Left ventricle myocardium inferior (tissue), 1 donor: ENCODE measurements around the gene DFFB. TPM values are rescaled to one million over a fixed set of nuclear protein-coding genes. Genes with fewer than 3 reads are reported as not detected.

Experiments used
- DNase-seq: peaks from one replicate; pipeline ENCODE4 v3.0.0-alpha.2; 2020
- H3K27ac ChIP-seq: fragments of 200-600 bp; replicated peaks from 2 replicates; pipeline ENCODE4 v1.8.0; 2021
- H3K27me3 ChIP-seq: fragments of 200-600 bp; 2 replicates; pipeline ENCODE4 v1.8.0; 2021; ENCODE audit warnings: low read depth
- H3K36me3 ChIP-seq: fragments of 200-600 bp; 2 replicates; pipeline ENCODE4 v1.8.0; 2021
- H3K4me1 ChIP-seq: fragments of 200-600 bp; 2 replicates; pipeline ENCODE4 v1.8.0; 2021
- H3K4me3 ChIP-seq: fragments of 200-600 bp; 2 replicates; pipeline ENCODE4 v1.8.0; 2021; ENCODE audit warnings: mild to moderate bottlenecking, moderate library complexity
- H3K9me3 ChIP-seq: fragments of 200-600 bp; replicated peaks from 2 replicates; pipeline ENCODE4 v1.8.0; 2021
- intact Hi-C: fragments of 100-400 bp; cut with micrococcal nuclease; formaldehyde crosslinking; loops from one replicate; pipeline ENCODE4 v1.11.0; 2022
- total RNA-seq: library from RNA; stranded (reverse); fragmentation: NEBNext Ultra II Directional; extraction: Animal tissue kit (Norgen Biotek cat#: 25700); gene quantifications from one replicate; pipeline ENCODE4 v1.2.1, GENCODE V29; 2021
- TF ChIP-seq, protein P1 (sequence below): fragments of 200-600 bp; IDR thresholded peaks from 2 replicates; pipeline ENCODE4 v1.8.0; 2021; ENCODE audit warnings: antibody characterized with exemption, mild to moderate bottlenecking, borderline replicate concordance
- donor health status: DM: no; HTN: yes; CAD: no; lungs with severe emphysema.

The DFFB gene
- total RNA-seq, 1 donor from 2014 or later = 3.3 TPM

DNA sequence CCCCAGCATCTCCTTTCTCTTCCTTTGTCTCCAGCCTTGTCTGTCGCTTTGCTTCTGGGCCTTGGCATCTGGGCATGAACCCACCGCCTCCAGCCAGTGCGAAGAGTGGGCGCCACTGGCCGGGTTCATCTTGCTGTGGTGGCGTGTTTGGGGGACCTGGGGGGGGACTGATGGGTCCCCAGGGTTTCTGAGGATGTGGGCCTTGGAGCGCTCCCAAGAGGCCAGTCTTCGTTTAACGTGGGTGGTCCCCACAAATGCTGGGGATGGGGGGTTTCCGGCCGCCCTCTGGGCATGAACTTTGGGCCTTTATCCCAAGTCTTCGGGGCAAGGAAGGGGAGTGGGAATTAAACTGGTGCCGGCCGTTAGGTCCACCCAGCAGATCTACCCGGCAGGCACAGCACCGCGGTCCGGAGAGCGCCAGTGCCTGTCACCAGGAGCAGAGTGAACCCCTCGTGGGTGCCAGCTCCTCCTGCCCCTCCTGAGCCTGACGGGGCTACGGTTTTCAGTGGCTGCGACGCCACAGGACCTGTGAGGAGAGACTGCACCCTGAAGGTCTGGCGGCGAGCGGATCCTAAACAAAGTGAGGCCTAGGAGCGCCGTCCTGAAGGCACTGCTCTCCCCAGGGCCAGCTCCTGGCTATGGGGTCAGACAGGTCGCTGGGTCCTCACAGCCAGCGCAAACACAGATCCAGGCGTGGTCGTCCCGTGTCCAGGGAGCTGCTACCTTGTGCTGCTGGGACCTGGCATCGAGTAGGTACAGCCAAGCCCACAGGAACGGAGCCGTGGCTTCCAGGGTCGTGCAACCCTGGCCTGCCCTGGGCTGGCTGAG lies 54.9 kb downstream of the DFFB start:
- TF ChIP-seq, protein P1, sequence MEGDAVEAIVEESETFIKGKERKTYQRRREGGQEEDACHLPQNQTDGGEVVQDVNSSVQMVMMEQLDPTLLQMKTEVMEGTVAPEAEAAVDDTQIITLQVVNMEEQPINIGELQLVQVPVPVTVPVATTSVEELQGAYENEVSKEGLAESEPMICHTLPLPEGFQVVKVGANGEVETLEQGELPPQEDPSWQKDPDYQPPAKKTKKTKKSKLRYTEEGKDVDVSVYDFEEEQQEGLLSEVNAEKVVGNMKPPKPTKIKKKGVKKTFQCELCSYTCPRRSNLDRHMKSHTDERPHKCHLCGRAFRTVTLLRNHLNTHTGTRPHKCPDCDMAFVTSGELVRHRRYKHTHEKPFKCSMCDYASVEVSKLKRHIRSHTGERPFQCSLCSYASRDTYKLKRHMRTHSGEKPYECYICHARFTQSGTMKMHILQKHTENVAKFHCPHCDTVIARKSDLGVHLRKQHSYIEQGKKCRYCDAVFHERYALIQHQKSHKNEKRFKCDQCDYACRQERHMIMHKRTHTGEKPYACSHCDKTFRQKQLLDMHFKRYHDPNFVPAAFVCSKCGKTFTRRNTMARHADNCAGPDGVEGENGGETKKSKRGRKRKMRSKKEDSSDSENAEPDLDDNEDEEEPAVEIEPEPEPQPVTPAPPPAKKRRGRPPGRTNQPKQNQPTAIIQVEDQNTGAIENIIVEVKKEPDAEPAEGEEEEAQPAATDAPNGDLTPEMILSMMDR = no peak
- Histone ChIP-seq H3K4me1 (peaks cover 5% of the 10 kb centered on the region), H3K27me3 (peaks cover 88% of the 10 kb centered on the region), H3K4me3 (no peak overlapping the region), H3K9me3 (no peaks in the 10 kb centered on the region), H3K36me3 (no peaks in the 10 kb centered on the region), H3K27ac (no peak overlapping the region)
- intact Hi-C loops = no loop called here
- DNase-seq = no peak

GRCh38 chr1:3912809-3913685 lies 55.8 kb downstream of the DFFB start:
- DNase-seq = no peak
- intact Hi-C loops = no loop called here
- peaks cover 96% of the 10 kb centered on the region for H3K27me3 ChIP-seq

DNA sequence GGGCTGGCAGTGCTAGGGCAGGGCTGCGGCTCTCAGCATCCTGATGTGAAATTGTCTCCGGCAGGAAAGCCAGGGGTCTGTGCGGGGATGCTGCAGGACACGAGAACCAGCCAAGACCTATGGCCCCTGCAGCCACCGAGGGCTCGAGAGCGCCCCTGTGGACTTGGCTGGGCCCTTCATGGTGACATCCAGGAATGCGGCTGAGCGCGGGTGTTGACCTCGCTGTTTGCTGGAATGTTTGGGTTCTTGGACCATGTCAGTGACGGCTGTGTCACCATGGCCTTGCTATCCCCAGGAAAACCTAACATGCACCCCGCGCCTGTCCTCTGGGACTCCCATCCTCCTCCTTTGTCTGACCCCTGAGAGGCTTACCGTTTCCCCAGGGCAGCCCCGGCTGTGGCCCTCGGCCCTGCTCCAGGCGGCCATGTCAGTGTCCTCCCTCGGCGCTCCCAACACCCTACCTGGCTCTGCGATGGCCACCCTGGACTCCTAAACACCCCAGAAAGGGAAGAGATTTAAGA lies 57.1 kb downstream of the DFFB start:
- TF ChIP-seq, protein P1 = no peak
- Histone ChIP-seq H3K27ac (no peak overlapping the region), H3K27me3 (peaks cover 100% of the 10 kb centered on the region), H3K9me3 (no peaks in the 10 kb centered on the region), H3K4me3 (no peak overlapping the region), H3K4me1 (peaks cover 5% of the 10 kb centered on the region), H3K36me3 (no peaks in the 10 kb centered on the region)
- DNase-seq = no peak
- intact Hi-C loops = no loop called here

More at GRCh38 chr1:3912809-3913685, 55.8 kb downstream of the DFFB start:
- Histone ChIP-seq H3K36me3 (no peaks in the 10 kb centered on the region), H3K4me1 (peaks cover 5% of the 10 kb centered on the region), H3K27ac (no peak overlapping the region), H3K4me3 (no peak overlapping the region), H3K9me3 (no peaks in the 10 kb centered on the region)
- TF ChIP-seq, protein P1 = no peak

DNA sequence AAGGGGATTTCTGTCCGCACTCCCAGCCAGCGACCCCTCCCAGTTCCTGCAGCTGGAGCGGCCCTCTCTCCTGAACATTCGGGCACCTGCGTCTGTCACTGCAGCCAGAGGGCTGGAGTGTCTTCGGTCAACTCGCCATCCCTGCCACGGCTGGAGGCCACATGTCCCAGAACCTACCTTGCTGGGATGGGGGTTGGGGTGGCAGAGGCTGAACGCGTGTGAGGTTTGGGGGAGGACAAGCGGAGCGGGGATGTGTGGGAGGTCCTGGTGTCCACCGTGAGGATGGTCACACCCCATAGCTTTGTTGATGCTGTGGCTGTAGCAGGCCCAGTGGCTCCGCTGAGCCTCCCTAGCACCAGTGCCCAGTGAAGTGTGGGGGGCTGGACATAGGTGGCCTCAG lies 57.6 kb downstream of the DFFB start:
- TF ChIP-seq, protein P1 = no peak
- no peak overlapping the region for H3K4me3 ChIP-seq
- H3K36me3 ChIP-seq = no peaks in the 10 kb centered on the region
- intact Hi-C loops = no loop called here
- peaks cover 100% of the 10 kb centered on the region for H3K27me3 ChIP-seq
- no peak for DNase-seq
- no peak overlapping the region for H3K27ac ChIP-seq
- peaks cover 5% of the 10 kb centered on the region for H3K4me1 ChIP-seq
- no peaks in the 10 kb centered on the region for H3K9me3 ChIP-seq

GRCh38 chr1:3915551-3916121 lies 58.4 kb downstream of the DFFB start:
- Histone ChIP-seq H3K9me3 (no peaks in the 10 kb centered on the region), H3K27me3 (peaks cover 95% of the 10 kb centered on the region), H3K36me3 (no peaks in the 10 kb centered on the region), H3K4me1 (peaks cover 5% of the 10 kb centered on the region), H3K4me3 (no peak overlapping the region), H3K27ac (no peak overlapping the region)
- intact Hi-C loops = no loop called here
- TF ChIP-seq, protein P1 = no peak
- no peak for DNase-seq
